Measurements from ENCODE around the gene WDSUB1.

The WDSUB1 gene

DNA sequence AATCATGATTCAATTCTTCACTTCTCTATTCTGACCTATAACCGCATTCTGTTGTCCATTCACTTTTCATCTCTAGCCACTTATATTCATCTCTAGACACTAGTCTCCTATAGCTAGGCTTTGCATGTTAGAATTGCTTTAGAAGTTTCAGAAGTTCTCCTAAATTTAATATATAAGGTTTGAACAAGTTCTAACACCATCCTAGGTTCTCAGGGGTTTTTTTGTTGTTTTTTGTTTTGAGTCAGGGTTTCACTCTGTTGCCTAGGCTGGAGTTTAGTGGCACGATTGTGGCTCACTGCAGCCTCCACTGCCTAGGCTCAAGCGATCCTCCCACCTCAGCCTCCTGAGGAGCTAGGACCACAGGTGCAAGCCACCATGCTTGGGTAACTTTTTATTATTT is 19.9 kb downstream of the WDSUB1 start:
- DNase-seq (ENCODE audit: low read depth in 3 of 3): no peak

DNA sequence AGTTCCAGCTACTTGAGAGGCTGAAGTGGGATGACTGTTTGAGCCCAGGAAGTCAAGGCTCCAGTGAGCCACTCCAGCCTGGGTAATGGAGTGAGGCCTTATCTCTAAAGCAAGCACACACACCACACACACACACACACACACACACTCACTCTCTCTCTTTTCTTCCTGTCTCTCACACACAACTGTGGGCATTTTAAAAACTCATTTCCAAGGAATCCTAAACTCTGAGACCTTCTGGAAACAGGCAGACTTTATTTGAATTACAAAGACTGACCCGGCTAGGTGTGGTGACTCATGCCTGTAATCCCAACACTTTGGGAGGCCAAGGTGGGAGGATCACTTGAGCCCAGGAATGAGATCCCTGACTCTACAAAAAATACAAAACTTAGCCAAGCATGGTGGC is 21.3 kb downstream of the WDSUB1 start:
- DNase-seq (ENCODE audit: low read depth in 3 of 3): no peak

DNA sequence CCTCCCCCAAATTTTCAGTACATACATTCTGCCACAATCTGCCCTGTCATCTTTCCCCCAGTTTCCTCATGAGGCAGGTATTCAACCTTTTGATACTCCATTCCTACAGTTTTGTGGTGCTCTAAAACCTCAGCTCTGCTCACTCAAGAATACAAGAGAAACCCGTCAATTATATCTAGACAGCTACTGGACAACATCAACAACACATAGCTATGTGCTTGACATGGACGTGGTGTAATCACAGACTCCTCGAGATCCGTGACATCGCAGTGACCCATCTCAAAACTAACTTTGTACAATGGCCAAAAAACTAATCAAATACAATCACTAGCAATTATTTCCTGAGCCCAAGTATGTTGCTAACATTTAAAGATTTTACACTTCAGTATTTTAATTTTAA is 23.6 kb downstream of the WDSUB1 start:
- DNase-seq (ENCODE audit: low read depth in 3 of 3): no peak

DNA sequence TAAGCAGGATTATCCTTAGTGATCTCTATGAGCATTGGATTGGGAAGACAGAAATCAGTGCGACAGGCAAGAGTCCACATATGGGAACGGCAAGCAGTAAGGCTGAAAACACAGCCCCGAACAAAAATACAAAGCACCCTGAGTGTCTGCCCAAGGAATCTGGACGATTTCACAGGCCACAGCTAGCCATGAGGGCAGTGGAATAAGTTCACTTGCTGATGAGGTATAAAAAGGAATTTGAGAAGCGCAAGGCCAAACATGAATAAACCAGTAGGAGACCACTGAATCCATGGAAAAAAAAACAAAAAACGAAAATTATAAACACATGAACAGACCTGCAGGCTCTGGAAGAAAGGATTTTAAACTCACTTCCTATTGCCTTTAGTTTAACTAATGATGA is 24.3 kb downstream of the WDSUB1 start:
- no peak for DNase-seq (ENCODE audit: low read depth in 3 of 3)

DNA sequence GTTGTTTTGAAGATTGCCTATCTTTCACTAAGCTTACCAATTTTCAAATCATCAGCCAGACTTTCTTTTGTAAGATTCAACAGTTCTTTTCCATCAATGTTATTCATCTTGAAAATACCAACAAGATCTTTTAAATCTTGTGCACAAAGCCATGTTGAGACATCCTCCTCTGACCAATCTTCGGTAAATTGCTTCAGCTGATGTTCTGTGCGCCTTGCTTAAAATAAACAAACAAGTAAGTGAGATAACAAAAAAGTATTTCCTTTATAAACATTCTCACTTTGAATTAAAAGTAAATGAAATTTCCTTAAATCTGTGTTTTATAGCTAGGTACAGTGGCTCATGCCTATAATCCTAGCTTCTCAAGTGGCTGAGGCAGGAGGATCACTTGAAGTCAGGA is 30.3 kb downstream of the WDSUB1 start:
- DNase-seq (ENCODE audit: low read depth in 3 of 3): no peak

DNA sequence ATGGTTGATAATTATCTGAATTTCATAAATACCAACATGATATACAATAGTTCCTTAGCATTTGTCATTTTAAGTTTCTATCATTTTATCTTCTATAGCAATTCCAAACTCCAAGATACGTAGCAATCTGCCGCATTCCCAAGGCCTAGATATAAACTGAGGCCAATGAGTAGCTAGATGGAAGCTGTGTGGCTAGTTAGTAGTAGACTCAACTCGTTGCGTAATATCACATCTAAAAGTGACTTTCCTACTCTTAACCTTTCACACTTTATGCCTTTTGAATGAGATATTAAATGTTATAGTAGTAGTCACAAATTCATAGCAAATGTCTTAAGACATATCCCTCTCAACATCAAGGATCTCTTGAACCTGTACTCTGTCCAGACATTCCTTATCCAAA is 33.6 kb downstream of the WDSUB1 start:
- DNase-seq (ENCODE audit: low read depth in 3 of 3): no peak

DNA sequence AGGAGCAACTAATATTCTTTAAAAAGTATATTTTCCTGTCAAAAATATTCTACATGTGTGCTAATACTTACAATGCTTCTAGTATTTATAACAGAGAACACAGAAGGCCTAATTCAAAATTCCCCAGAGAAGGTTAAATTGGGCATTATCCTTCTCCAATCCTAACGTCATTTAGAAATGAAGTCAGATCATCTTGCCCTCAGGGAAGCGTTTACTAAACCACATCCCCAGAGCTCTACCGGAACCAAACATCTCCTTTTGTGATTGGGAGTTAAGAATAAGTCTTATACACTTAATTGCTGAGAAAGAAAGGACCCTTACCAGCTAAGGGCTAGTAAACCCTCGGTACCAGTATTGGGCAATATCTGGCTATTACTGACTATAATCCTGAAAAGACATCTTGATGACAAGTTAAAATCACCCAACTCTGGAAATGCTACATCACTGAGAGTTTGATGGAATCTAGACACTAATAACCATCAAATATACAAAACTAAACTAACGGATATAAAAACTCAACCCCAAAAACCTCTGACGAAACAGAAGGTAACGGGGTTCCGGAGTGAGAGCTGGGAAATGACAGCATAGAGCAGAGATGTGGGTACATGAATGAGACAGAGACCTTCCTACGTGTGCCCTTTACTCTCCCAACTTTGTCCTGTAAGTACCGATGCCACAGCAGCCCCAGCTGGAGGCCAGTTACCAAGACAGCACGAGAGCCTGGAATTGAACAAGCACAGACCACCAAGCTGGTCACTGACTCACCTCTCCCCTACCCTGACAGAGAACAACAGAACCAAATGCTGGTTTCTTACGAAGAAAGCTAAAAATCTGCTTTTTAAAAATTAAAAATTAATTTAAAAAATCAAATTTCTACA is 35.0 kb downstream of the WDSUB1 start:
- no peak for DNase-seq (ENCODE audit: low read depth in 3 of 3)

DNA sequence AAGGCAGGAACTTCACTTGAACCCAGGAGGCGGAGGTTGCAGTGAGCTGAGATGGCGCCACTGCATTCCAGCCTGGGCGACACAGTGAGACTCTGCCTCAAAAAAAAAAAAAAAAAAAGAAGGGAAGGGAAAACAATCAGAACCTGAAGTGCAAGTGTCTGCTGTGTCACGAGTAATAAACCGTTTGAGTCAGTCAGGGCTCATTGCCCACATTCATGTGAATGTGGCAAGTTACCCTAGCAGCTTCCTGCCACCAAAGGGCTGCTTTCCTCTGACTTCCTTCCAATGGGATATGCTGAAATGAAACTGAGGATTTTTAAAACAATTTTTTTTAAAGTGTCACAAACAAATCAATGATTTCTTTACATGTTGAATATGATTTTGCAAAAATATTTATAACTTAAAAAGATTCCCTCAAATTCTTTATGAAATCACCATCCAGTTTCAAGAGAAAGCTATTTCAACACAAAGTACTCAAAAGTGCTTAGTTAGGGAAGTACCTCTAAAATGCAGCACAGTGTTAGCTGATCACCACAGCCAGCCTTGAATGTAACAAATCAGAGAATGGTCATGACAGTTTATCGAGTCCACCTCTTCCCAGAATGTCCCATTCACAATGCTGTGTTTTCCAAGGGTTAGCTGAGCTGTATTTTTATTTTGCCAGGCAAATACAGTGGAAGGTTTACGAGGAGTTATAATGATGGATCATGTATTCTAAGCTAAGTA is 36.4 kb downstream of the WDSUB1 start:
- no peak for DNase-seq (ENCODE audit: low read depth in 3 of 3)

DNA sequence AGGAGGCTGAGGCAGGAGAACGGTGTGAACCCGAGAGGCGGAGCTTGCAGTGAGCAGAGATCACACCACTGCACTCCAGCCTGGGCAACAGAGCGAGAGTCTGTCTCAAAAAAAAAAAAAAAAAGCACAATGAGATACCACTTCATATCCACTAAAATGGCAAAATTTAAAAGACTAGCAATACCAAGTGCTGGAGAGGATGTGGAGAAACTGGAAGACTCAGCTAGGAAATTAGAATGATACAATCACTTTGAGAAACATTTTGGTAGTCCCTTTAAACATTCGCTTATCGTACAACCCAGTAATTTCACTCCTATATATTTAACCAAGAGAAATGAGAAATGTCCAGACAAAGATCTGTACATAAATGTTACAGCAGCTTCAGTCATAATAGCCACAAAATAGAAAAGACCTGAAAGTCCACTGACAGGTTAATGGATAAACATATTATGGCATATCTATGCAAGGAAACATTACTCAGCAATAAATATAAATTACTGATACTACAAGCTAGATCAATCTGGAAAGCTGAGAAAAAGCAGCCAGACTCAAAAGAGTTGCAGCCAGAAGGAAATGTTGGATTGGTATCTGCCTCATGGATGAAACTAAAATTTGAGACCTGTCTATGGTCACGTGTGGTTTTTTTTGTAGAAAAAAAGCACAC is 40.0 kb downstream of the WDSUB1 start:
- DNase-seq (ENCODE audit: low read depth in 3 of 3): no peak

DNA sequence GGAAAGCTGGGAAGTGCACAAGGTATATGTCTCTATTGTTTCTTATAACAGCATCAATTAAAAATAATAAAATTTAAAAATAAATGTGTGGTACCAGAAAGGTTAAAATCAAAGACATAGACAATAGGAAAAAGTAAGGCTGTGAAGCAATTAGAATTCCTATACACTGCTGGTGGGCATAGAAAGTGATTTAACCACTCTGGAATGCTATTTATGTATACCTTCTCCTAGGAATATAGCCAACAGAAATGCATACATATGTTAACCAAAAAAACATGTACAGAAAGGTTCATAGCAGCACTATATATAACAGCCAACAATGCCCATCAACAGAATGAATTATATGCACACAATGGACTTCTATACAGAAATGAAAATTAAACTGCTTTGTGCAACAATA is 43.0 kb downstream of the WDSUB1 start:
- no peak for DNase-seq (ENCODE audit: low read depth in 3 of 3)

DNA sequence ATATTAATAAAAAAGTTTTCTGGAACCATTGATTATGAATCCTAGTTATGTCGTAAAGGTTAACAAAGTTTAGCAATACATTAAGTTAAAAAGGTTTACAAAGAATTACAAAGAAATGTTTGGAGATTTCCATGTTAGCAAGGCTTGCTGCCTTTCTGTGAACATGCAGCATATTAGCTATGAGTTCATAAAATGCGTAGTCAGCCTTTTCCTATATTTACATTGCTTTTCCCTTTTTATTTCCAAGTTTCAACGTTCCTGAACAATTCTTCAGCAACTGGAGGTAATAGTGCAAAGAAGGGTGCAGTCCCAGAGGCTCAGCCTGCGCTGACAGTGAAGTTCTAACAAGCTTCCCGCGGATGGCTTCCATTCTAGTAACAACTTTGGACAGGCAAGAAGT is 51.6 kb downstream of the WDSUB1 start:
- no peak for DNase-seq (ENCODE audit: low read depth in 3 of 3)

DNA sequence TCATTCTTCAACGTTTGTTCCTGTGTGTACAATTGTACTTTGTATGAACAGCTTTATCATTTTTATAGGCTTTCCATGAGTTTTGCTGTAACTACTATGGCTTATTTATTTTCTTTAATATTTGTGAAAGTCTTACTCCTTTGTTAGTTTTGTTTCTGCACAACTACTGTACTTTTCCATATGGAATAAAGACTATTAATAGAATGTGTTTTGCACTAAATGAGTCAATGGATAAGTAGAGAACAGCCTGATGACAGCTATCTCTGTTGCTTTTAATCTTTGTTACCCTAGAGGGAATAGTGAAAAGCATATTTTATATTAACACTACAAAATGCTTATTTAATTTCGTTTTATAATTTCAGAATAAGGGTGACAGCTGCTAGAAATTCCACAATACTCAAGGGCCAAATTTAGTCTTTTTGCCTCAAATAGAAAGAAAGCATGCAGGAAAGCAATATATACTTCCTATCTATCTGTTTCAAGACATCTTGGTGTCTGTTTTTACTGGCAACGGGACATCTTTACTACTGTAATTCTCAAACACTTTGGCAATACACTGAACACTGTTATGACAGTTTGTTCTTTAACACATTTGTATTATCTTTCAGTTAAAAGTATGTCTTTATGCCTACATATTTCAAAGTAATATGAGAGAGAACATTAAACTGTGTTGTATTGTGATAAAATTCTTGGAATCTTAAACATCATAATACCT is 53.9 kb downstream of the WDSUB1 start:
- DNase-seq (ENCODE audit: low read depth in 3 of 3): no peak

DNA sequence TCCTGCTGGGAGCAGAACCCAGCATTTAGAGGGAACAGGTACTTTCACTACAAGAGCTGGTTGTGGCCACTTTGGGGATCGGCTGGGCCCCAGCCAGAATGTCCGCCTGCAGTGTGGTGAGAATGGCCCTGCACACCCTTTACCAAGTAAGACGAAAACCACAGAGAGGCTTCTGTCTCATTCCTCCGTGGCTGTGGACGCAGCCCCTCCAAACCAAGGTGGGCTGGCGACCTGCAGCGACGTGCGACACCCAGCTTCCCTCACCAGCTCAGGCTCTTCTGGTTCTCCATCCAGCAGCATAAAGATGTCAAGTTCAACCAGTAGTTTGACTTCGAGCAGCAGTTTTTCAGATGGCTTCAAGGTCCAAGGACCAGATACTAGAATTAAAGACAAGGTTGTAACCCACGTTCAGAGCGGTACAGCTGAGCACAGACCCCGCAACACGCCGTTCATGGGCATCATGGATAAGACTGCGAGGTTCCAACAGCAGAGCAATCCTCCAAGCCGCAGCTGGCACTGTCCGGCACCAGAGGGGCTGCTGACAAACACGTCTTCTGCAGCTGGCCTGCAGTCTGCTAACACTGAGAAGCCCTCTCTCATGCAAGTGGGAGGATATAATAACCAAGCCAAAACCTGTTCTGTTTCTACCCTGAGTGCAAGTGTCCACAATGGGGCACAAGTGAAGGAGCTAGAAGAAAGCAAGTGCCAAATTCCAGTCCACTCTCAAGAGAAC is 56.2 kb downstream of the WDSUB1 start:
- DNase-seq (ENCODE audit: low read depth in 3 of 3): no peak

DNA sequence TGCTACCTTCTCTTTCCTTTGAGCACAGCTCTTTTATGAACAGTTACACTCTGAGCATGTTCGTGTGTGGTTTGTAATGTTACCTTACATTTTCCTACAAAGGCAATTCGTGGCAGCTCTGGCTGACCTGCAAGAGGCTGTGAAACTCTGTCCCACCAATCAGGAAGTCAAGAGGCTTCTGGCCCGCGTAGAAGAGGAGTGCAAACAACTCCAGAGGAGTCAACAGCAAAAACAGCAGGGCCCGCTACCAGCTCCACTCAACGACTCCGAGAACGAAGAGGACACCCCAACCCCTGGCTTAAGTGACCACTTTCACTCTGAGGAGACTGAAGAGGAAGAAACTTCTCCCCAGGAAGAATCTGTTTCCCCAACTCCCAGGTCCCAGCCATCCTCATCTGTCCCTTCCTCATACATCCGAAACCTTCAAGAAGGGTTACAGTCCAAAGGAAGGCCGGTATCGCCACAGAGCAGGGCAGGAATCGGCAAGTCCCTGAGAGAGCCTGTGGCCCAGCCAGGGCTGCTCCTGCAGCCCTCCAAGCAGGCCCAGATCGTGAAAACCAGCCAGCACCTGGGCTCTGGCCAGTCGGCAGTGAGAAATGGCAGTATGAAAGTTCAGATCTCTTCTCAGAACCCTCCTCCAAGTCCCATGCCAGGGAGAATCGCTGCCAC is 56.9 kb downstream of the WDSUB1 start:
- DNase-seq (ENCODE audit: low read depth in 3 of 3): no peak

DNA sequence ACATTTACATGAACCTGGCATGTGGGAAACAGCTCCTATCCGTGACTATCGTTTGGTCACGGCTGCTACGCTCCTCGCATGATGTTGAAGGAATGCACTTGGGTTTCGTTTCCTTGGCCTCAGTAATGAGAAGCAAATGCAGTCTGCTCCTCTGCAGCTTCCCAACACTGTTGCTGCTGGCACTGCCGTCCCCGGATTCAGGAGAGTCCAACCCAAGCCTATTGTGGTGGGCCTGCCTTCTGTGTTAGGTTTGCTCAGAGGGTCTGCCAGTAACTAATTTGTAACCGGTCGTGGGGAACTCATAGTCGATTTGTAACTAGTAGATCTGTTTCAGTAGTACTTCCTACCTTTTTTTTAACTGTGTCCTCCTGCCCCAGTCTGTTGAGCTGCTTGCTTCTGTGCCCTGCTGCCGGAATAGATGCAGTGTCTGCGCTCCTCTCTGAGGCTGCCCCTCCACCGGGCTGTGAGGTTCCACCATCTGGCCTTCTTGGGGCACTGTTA is 58.4 kb downstream of the WDSUB1 start:
- DNase-seq (ENCODE audit: low read depth in 3 of 3): no peak

DNA sequence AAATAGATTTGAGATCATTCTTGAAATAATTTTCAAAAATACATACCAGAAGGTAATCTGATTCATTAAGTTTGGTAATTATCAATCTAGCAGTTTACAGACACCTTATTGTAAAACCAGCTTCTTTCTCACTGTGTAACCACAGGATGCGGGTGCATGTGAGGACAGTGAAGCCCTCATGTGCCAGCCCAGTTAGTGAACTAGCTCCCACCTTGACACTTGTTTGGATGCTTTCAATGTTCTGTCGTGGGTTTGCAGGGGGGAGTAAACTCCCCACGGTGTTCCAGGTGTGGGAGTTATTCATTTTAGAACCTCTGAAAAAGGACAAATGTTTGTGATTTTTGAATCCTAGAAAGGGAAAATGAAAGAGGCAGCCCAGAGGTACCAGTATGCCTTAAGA is 59.0 kb downstream of the WDSUB1 start:
- DNase-seq (ENCODE audit: low read depth in 3 of 3): no peak

DNA sequence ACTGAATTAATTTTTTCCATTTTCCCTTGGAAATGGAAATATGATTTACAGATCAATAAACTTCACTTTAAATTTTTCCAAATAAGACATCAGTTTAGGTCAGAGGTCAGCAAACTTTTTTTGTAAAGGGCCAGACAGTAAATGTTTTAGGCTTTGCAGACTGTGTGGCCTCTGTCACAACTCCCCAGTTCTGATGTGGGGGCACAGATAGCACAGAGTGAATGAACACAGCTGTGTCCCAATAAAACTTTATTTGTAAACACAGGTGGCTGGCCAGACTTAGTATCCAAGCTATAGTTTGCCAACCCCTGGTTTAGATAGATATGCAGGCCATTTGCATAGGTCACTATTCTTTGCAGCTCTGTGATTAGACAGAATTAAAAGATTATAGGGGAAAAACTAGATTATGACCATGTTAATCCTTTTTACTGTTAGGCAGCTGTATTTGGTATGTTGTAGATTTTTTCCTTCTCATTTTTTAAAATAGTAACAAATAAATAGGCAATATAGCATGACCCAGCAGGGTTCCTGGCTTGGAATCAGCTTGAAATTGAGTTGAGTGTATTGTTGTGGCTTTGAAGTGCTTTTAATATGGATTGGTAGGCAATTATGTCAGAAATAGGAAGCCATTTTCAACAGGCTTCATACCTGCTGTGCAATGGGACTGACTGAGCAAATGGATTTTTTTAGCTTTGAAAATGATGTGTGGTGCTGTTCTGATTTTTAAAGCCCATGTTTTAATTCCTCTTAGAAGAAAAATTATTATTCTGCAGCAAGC is 59.7 kb downstream of the WDSUB1 start:
- DNase-seq (ENCODE audit: low read depth in 3 of 3): no peak

DNA sequence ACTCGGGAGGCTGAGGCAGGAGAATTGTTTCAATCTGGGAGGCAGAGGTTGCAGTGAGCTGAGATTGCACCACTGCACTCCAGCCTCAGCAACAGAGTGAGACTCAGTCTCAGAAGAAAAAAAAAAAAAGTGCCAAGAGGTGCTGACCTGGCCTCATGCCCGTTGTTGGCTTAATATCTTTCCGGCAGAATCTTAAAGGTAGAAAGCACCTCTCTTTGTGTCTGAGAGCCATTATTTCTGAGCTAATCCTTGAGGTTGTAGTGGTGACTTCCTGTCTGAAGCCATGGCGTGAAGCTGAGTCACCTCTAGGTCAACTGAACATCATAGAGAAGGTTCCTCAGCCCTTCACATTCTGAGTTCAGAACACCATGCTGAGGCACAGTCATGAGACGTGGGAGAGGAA is 60.4 kb downstream of the WDSUB1 start:
- no peak for DNase-seq (ENCODE audit: low read depth in 3 of 3)

DNA sequence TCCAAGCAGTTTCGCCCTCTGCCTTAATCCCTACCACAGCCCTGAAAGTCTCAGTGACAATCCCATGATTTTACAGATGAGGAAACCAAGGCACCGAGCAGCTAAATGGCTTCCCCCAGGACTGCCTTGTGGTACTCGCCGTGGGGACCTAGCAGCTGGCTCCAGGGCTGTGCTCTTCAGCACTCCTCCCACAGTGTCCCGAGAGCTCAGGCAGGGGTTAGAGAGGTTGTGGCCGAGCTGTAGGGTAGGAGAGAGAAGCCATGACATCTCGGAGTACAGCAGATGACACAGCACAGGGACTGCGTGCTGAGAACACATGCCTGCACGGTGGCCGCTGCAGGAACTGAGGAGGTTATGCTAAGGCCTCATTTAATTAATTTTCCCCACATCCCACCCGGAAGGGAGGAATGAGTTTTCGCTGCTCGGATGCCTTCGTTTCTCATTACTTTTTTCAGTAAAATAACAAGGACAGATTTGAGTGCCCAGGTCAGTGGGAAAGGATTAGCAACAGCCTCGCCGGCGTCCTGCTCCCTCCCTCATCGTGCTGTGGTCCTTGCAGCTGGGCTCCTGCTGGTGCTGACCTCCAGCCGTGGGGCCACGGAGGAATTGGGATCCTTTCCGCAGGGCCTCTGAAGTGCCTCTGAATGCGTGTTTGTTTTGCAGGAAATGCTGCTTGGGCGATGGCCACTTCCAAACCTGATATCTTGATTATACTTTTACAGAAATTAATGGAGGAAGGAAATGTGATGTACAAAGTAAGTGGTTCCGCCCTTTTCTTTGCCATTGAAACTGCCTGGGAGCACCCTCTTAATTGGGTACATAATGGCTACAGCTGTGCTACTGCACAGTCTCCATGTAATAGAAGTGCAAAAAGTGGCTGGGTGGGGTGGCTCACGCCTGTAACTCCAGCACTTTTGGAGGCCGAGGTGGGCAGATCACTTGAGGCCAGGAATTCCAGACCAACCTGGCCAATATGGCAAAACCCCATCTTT is 61.2 kb downstream of the WDSUB1 start:
- no peak for DNase-seq (ENCODE audit: low read depth in 3 of 3)

All from stimulated activated CD4-positive, alpha-beta T cell treated with anti-CD3 and anti-CD28 coated beads, TNF-alpha, amount 100 ng/mL, for 4 hours (primary cell).